Measurements from ENCODE around the gene CNBD2.
"Not testable (repeated sequence)": the region's sequence is repeated elsewhere in the genome, so short reads cannot be mapped to it uniquely, and the experiment has no call there.

CNBD2 gene

GRCh38 chr20:36043892-36044515, 75.6 kb downstream of the CNBD2 start:
- no CpG with 5 or more reads among the region's 10 CpGs for WGBS, 2 donors (ENCODE audit: extremely low coverage in 2 of 2, insufficient read length in 2 of 2, insufficient replicate concordance in 1 of 2)
- no peak overlapping the region for H3K23ac ChIP-seq (ENCODE audit: low read depth, low read length, poor library complexity)
- H2BK5ac ChIP-seq (ENCODE audit: low read length): no peak overlapping the region
- H3K4me3 ChIP-seq (ENCODE audit: low read length in 2 of 2): no peak overlapping the region
- DNase-seq (ENCODE audit: low spot score): no peak
- no peak overlapping the region for H2BK120ac ChIP-seq (ENCODE audit: low read depth, low read length)
- H3K79me1 ChIP-seq (ENCODE audit: low read depth, low read length): no peaks in the 10 kb centered on the region
- no peak overlapping the region for H2BK15ac ChIP-seq (ENCODE audit: low read length)
- no peak overlapping the region for H2AFZ ChIP-seq (ENCODE audit: low read length)
- no peak overlapping the region for H3K9ac ChIP-seq (ENCODE audit: low read depth, low read length, poor library complexity)
- no peak overlapping the region for H4K8ac ChIP-seq (ENCODE audit: low read depth, low read length)
- H3K4me1 ChIP-seq (ENCODE audit: control insufficient read depth in 2 of 2, insufficient read depth in 1 of 2, low read depth in 1 of 2, low read length in 2 of 2): no peaks in the 10 kb centered on the region
- no peak overlapping the region for H4K91ac ChIP-seq (ENCODE audit: low read depth, low read length, poor library complexity)
- H3K4ac ChIP-seq (ENCODE audit: low read length): no peak overlapping the region
- H3K27me3 ChIP-seq (ENCODE audit: control insufficient read depth in 3 of 3, insufficient read depth in 3 of 3, low read depth in 1 of 3, low read length in 3 of 3): no peaks in the 10 kb centered on the region
- H3K4me2 ChIP-seq (ENCODE audit: insufficient read depth, low read length, poor library complexity, severe bottlenecking): no peak overlapping the region
- no peak overlapping the region for H3K18ac ChIP-seq (ENCODE audit: low read length)
- H3K14ac ChIP-seq (ENCODE audit: low read length): no peak overlapping the region
- H3K9me3 ChIP-seq (replicated peaks in 1 of 2; ENCODE audit: control insufficient read depth in 2 of 2, insufficient read depth in 1 of 2, low read depth in 1 of 2, low read length in 2 of 2): no peaks in the 10 kb centered on the region
- H2AK5ac ChIP-seq (ENCODE audit: low read depth, low read length): no peak overlapping the region
- H3K27ac ChIP-seq (replicated peaks; ENCODE audit: low read length): no peak overlapping the region
- H3K36me3 ChIP-seq (replicated peaks in 1 of 2; ENCODE audit: control insufficient read depth in 2 of 2, insufficient read depth in 2 of 2, low read length in 2 of 2): peaks cover 0 to 30% of the 10 kb centered on the region in 2 donors
- no peak overlapping the region for H2BK12ac ChIP-seq (ENCODE audit: low read length)

DNA sequence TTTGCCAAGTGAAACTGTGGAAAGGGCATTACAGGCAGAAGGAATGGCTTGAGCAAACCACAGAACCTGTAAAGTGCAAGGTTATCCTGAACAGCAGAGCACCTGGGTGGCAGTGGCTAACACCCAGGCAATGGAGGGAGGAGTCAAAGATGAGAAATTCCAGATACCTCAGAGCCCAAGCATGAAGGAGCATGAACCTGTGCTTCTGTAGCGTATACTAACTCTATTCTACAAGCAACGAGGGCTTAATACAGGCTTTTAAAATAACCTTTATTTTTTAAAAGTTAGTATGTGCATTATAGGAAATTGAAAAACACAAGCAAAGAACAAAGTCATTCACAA, 77.0 kb downstream of the CNBD2 start:
- no peaks in the 10 kb centered on the region for H3K79me1 ChIP-seq (ENCODE audit: low read depth, low read length)
- WGBS, 2 donors (ENCODE audit: extremely low coverage in 2 of 2, insufficient read length in 2 of 2, insufficient replicate concordance in 1 of 2): no CpG with 5 or more reads among the region's 2 CpGs
- no peak overlapping the region for H2BK120ac ChIP-seq (ENCODE audit: low read depth, low read length)
- H2AFZ ChIP-seq (ENCODE audit: low read length): no peak overlapping the region
- peaks cover 0 to 30% of the 10 kb centered on the region in 2 donors for H3K36me3 ChIP-seq (replicated peaks in 1 of 2; ENCODE audit: control insufficient read depth in 2 of 2, insufficient read depth in 2 of 2, low read length in 2 of 2)
- H4K8ac ChIP-seq (ENCODE audit: low read depth, low read length): no peak overlapping the region
- H2BK12ac ChIP-seq (ENCODE audit: low read length): no peak overlapping the region
- no peak overlapping the region for H3K4me2 ChIP-seq (ENCODE audit: insufficient read depth, low read length, poor library complexity, severe bottlenecking)
- H3K14ac ChIP-seq (ENCODE audit: low read length): no peak overlapping the region
- no peak overlapping the region for H2BK15ac ChIP-seq (ENCODE audit: low read length)
- no peak overlapping the region for H4K91ac ChIP-seq (ENCODE audit: low read depth, low read length, poor library complexity)
- H3K18ac ChIP-seq (ENCODE audit: low read length): no peak overlapping the region
- no peak overlapping the region for H3K9ac ChIP-seq (ENCODE audit: low read depth, low read length, poor library complexity)
- no peak overlapping the region for H2BK5ac ChIP-seq (ENCODE audit: low read length)
- H3K4ac ChIP-seq (ENCODE audit: low read length): no peak overlapping the region
- H2AK5ac ChIP-seq (ENCODE audit: low read depth, low read length): no peak overlapping the region
- no peak for DNase-seq (ENCODE audit: low spot score)
- no peaks in the 10 kb centered on the region for H3K27me3 ChIP-seq (ENCODE audit: control insufficient read depth in 3 of 3, insufficient read depth in 3 of 3, low read depth in 1 of 3, low read length in 3 of 3)
- H3K4me1 ChIP-seq (ENCODE audit: control insufficient read depth in 2 of 2, insufficient read depth in 1 of 2, low read depth in 1 of 2, low read length in 2 of 2): no peaks in the 10 kb centered on the region
- no peak overlapping the region for H3K4me3 ChIP-seq (ENCODE audit: low read length in 2 of 2)
- H3K27ac ChIP-seq (replicated peaks; ENCODE audit: low read length): no peak overlapping the region
- H3K23ac ChIP-seq (ENCODE audit: low read depth, low read length, poor library complexity): no peak overlapping the region
- H3K9me3 ChIP-seq (replicated peaks in 1 of 2; ENCODE audit: control insufficient read depth in 2 of 2, insufficient read depth in 1 of 2, low read depth in 1 of 2, low read length in 2 of 2): no peaks in the 10 kb centered on the region

GRCh38 chr20:36046073-36046798, 77.8 kb downstream of the CNBD2 start:
- H3K4me2 ChIP-seq (ENCODE audit: insufficient read depth, low read length, poor library complexity, severe bottlenecking); H3K4ac ChIP-seq (ENCODE audit: low read length); H3K27ac ChIP-seq (replicated peaks; ENCODE audit: low read length); H2BK5ac ChIP-seq (ENCODE audit: low read length); H2AK5ac ChIP-seq (ENCODE audit: low read depth, low read length); H3K23ac ChIP-seq (ENCODE audit: low read depth, low read length, poor library complexity); H3K27me3 ChIP-seq (ENCODE audit: control insufficient read depth in 3 of 3, insufficient read depth in 3 of 3, low read depth in 1 of 3, low read length in 3 of 3); H3K18ac ChIP-seq (ENCODE audit: low read length); H2BK12ac ChIP-seq (ENCODE audit: low read length); H3K9ac ChIP-seq (ENCODE audit: low read depth, low read length, poor library complexity); H3K79me1 ChIP-seq (ENCODE audit: low read depth, low read length); H3K14ac ChIP-seq (ENCODE audit: low read length); H3K4me3 ChIP-seq (ENCODE audit: low read length in 2 of 2); H2BK15ac ChIP-seq (ENCODE audit: low read length); H4K91ac ChIP-seq (ENCODE audit: low read depth, low read length, poor library complexity); H4K8ac ChIP-seq (ENCODE audit: low read depth, low read length); H2AFZ ChIP-seq (ENCODE audit: low read length); H3K4me1 ChIP-seq (ENCODE audit: control insufficient read depth in 2 of 2, insufficient read depth in 1 of 2, low read depth in 1 of 2, low read length in 2 of 2); DNase-seq (ENCODE audit: low spot score); H2BK120ac ChIP-seq (ENCODE audit: low read depth, low read length); H3K9me3 ChIP-seq (replicated peaks in 1 of 2; ENCODE audit: control insufficient read depth in 2 of 2, insufficient read depth in 1 of 2, low read depth in 1 of 2, low read length in 2 of 2): not testable (repeated sequence)
- no CpG with 5 or more reads among the region's 4 CpGs for WGBS, 2 donors (ENCODE audit: extremely low coverage in 2 of 2, insufficient read length in 2 of 2, insufficient replicate concordance in 1 of 2)
- H3K36me3 ChIP-seq (replicated peaks in 1 of 2; ENCODE audit: control insufficient read depth in 2 of 2, insufficient read depth in 2 of 2, low read length in 2 of 2): peaks cover 0 to 30% of the 10 kb centered on the region in 2 donors

- not testable (repeated sequence) for H2AFZ ChIP-seq (ENCODE audit: low read length); H3K27ac ChIP-seq (replicated peaks; ENCODE audit: low read length); DNase-seq (ENCODE audit: low spot score); H3K14ac ChIP-seq (ENCODE audit: low read length); H3K18ac ChIP-seq (ENCODE audit: low read length); H3K4ac ChIP-seq (ENCODE audit: low read length); H4K8ac ChIP-seq (ENCODE audit: low read depth, low read length); H3K4me1 ChIP-seq (ENCODE audit: control insufficient read depth in 2 of 2, insufficient read depth in 1 of 2, low read depth in 1 of 2, low read length in 2 of 2); H3K27me3 ChIP-seq (ENCODE audit: control insufficient read depth in 3 of 3, insufficient read depth in 3 of 3, low read depth in 1 of 3, low read length in 3 of 3); H2AK5ac ChIP-seq (ENCODE audit: low read depth, low read length); H2BK120ac ChIP-seq (ENCODE audit: low read depth, low read length); H4K91ac ChIP-seq (ENCODE audit: low read depth, low read length, poor library complexity); H2BK15ac ChIP-seq (ENCODE audit: low read length); H3K9me3 ChIP-seq (replicated peaks in 1 of 2; ENCODE audit: control insufficient read depth in 2 of 2, insufficient read depth in 1 of 2, low read depth in 1 of 2, low read length in 2 of 2); H3K23ac ChIP-seq (ENCODE audit: low read depth, low read length, poor library complexity); H3K9ac ChIP-seq (ENCODE audit: low read depth, low read length, poor library complexity); H2BK12ac ChIP-seq (ENCODE audit: low read length); H2BK5ac ChIP-seq (ENCODE audit: low read length); H3K79me1 ChIP-seq (ENCODE audit: low read depth, low read length)
- no CpG with 5 or more reads among the region's 2 CpGs for WGBS, 2 donors (ENCODE audit: extremely low coverage in 2 of 2, insufficient read length in 2 of 2, insufficient replicate concordance in 1 of 2)
- Histone ChIP-seq H3K4me3 (ENCODE audit: low read length in 2 of 2) (peak overlapping the region in 1 of 2 donors; percentile 34), H3K4me2 (ENCODE audit: insufficient read depth, low read length, poor library complexity, severe bottlenecking) (peak overlapping the region; percentile 11), H3K36me3 (replicated peaks in 1 of 2; ENCODE audit: control insufficient read depth in 2 of 2, insufficient read depth in 2 of 2, low read length in 2 of 2) (peaks cover 0 to 30% of the 10 kb centered on the region in 2 donors)
These were observed 81.0 kb downstream of the CNBD2 start for GRCh38 chr20:36049408-36049807.

Data from neuronal stem cell (in vitro differentiated cells).